ENCODE results near the gene ACSL3. TPM values are rescaled to one million over a fixed set of nuclear protein-coding genes. Genes with fewer than 3 reads are reported as not detected.

ACSL3 gene
- total and polyA plus RNA-seq, 2 experiments from 2014 or later, result 48.6 to 61.5 TPM

- in situ Hi-C loops (cut with MboI), result no loop called here
- H2AFZ ChIP-seq, result no peak overlapping the region
- no peak for TF ChIP-seq EZH2phosphoT487 (IDR thresholded peaks at IDR 0.05; ENCODE audit: insufficient read depth, low read depth)
- no peak for TF ChIP-seq EZH2 (IDR thresholded peaks at IDR 0.05; ENCODE audit: insufficient read depth, poor library complexity, severe bottlenecking)
- H3K27me3 ChIP-seq (replicated peaks; ENCODE audit: insufficient read depth), result no peaks in the 10 kb centered on the region
- H3K4me1 ChIP-seq (ENCODE audit: insufficient read depth), result peaks cover 18% of the 10 kb centered on the region
- H3K79me2 ChIP-seq (ENCODE audit: insufficient read depth), result no peaks in the 10 kb centered on the region
- no peak overlapping the region for H3K4me3 ChIP-seq
- no peak overlapping the region for H3K9ac ChIP-seq
- DNase-seq, result no peak
- peaks cover 28% of the 10 kb centered on the region for H3F3A ChIP-seq (ENCODE audit: insufficient read depth)
- no peak overlapping the region for H3K4me2 ChIP-seq (ENCODE audit: unreplicated experiment)
- no peaks in the 10 kb centered on the region for H3K9me2 ChIP-seq (ENCODE audit: insufficient read depth)
- H3K36me3 ChIP-seq (ENCODE audit: low read depth), result no peaks in the 10 kb centered on the region
- no peaks in the 10 kb centered on the region for H3K9me3 ChIP-seq (ENCODE audit: low read depth)
- no peak overlapping the region for H3K27ac ChIP-seq
- H4K20me1 ChIP-seq (ENCODE audit: insufficient read depth), result no peaks in the 10 kb centered on the region
Observed at GRCh38 chr2:222952204-222952603, 91.4 kb downstream of the ACSL3 start.

- TF ChIP-seq EZH2phosphoT487 (IDR thresholded peaks at IDR 0.05; ENCODE audit: insufficient read depth, low read depth) (no peak), EZH2 (IDR thresholded peaks at IDR 0.05; ENCODE audit: insufficient read depth, poor library complexity, severe bottlenecking) (no peak)
- peak overlapping the region; percentile 33 for H2AFZ ChIP-seq
- no peak overlapping the region for H3K9ac ChIP-seq
- H3K4me2 ChIP-seq (ENCODE audit: unreplicated experiment), result no peak overlapping the region
- no peaks in the 10 kb centered on the region for H3K27me3 ChIP-seq (replicated peaks; ENCODE audit: insufficient read depth)
- in situ Hi-C loops (cut with MboI), result no loop called here
- 59 to 62% methylated on average over 1 of the region's 1 CpG for WGBS, 2 experiments (ENCODE audit: low coverage in 1 of 2, low lambda C conversion rate in 2 of 2, missing lambda C conversion rate in 2 of 2)
- no peaks in the 10 kb centered on the region for H4K20me1 ChIP-seq (ENCODE audit: insufficient read depth)
- no peaks in the 10 kb centered on the region for H3K79me2 ChIP-seq (ENCODE audit: insufficient read depth)
- H3K9me3 ChIP-seq (ENCODE audit: low read depth), result no peaks in the 10 kb centered on the region
- H3K36me3 ChIP-seq (ENCODE audit: low read depth), result no peaks in the 10 kb centered on the region
- no peaks in the 10 kb centered on the region for H3K9me2 ChIP-seq (ENCODE audit: insufficient read depth)
- no peak for DNase-seq
- no peak overlapping the region for H3K4me3 ChIP-seq
- H3K4me1 ChIP-seq (ENCODE audit: insufficient read depth), result peaks cover 34% of the 10 kb centered on the region
- peaks cover 30% of the 10 kb centered on the region for H3F3A ChIP-seq (ENCODE audit: insufficient read depth)
- H3K27ac ChIP-seq, result no peak overlapping the region
Observed at GRCh38 chr2:222955008-222955407, 94.2 kb downstream of the ACSL3 start.

- H3K27ac ChIP-seq, result peak overlapping the region; percentile 56
Observed at GRCh38 chr2:222959358-222959757, 98.5 kb downstream of the ACSL3 start.

GRCh38 chr2:222960126-222960525 is 99.3 kb downstream of the ACSL3 start:
- no peaks in the 10 kb centered on the region for H3K9me2 ChIP-seq (ENCODE audit: insufficient read depth)
- H3K27me3 ChIP-seq (replicated peaks; ENCODE audit: insufficient read depth), result no peaks in the 10 kb centered on the region
- no peaks in the 10 kb centered on the region for H3K9me3 ChIP-seq (ENCODE audit: low read depth)
- WGBS, 2 experiments (ENCODE audit: low coverage in 1 of 2, low lambda C conversion rate in 2 of 2, missing lambda C conversion rate in 2 of 2), result 44 to 48% methylated on average over 6 of the region's 6 CpGs
- H3K9ac ChIP-seq, result no peak overlapping the region
- TF ChIP-seq EZH2phosphoT487 (IDR thresholded peaks at IDR 0.05; ENCODE audit: insufficient read depth, low read depth) (no peak), EZH2 (IDR thresholded peaks at IDR 0.05; ENCODE audit: insufficient read depth, poor library complexity, severe bottlenecking) (no peak)
- H3K4me1 ChIP-seq (ENCODE audit: insufficient read depth), result peaks cover 27% of the 10 kb centered on the region
- peak overlapping the region; percentile 56 for H3K27ac ChIP-seq
- H3K4me2 ChIP-seq (ENCODE audit: unreplicated experiment), result peak overlapping the region; percentile 50
- H2AFZ ChIP-seq, result peak overlapping the region; percentile 43; the same call in 1 of the 2 replicates
- peak; percentile 74 for DNase-seq
- in situ Hi-C loops (cut with MboI), result no loop called here
- H3F3A ChIP-seq (ENCODE audit: insufficient read depth), result peaks cover 12% of the 10 kb centered on the region
- H3K36me3 ChIP-seq (ENCODE audit: low read depth), result no peaks in the 10 kb centered on the region
- no peaks in the 10 kb centered on the region for H4K20me1 ChIP-seq (ENCODE audit: insufficient read depth)
- H3K79me2 ChIP-seq (ENCODE audit: insufficient read depth), result no peaks in the 10 kb centered on the region
- no peak overlapping the region for H3K4me3 ChIP-seq

More at GRCh38 chr2:222959358-222959757, 98.5 kb downstream of the ACSL3 start:
- no peaks in the 10 kb centered on the region for H3K27me3 ChIP-seq (replicated peaks; ENCODE audit: insufficient read depth)
- H3K4me1 ChIP-seq (ENCODE audit: insufficient read depth), result peaks cover 27% of the 10 kb centered on the region
- TF ChIP-seq EZH2phosphoT487 (IDR thresholded peaks at IDR 0.05; ENCODE audit: insufficient read depth, low read depth), result no peak
- no peak for TF ChIP-seq EZH2 (IDR thresholded peaks at IDR 0.05; ENCODE audit: insufficient read depth, poor library complexity, severe bottlenecking)
- no peaks in the 10 kb centered on the region for H3K9me3 ChIP-seq (ENCODE audit: low read depth)
- peak overlapping the region; percentile 43; the same call in 1 of the 2 replicates for H2AFZ ChIP-seq
- H3F3A ChIP-seq (ENCODE audit: insufficient read depth), result peaks cover 15% of the 10 kb centered on the region
- peak overlapping the region; percentile 50 for H3K4me2 ChIP-seq (ENCODE audit: unreplicated experiment)
- in situ Hi-C loops (cut with MboI), result no loop called here
- H3K79me2 ChIP-seq (ENCODE audit: insufficient read depth), result no peaks in the 10 kb centered on the region
- H3K4me3 ChIP-seq, result no peak overlapping the region
- H3K9me2 ChIP-seq (ENCODE audit: insufficient read depth), result no peaks in the 10 kb centered on the region
- 8 to 14% methylated on average over 4 of the region's 4 CpGs for WGBS, 2 experiments (ENCODE audit: low coverage in 1 of 2, low lambda C conversion rate in 2 of 2, missing lambda C conversion rate in 2 of 2)
- no peak overlapping the region for H3K9ac ChIP-seq
- no peaks in the 10 kb centered on the region for H4K20me1 ChIP-seq (ENCODE audit: insufficient read depth)
- H3K36me3 ChIP-seq (ENCODE audit: low read depth), result no peaks in the 10 kb centered on the region
- DNase-seq, result peak; percentile 97

- TF ChIP-seq EZH2phosphoT487 (IDR thresholded peaks at IDR 0.05; ENCODE audit: insufficient read depth, low read depth), result no peak
- TF ChIP-seq EZH2 (IDR thresholded peaks at IDR 0.05; ENCODE audit: insufficient read depth, poor library complexity, severe bottlenecking), result no peak
Observed at GRCh38 chr2:222963641-222964040, 102.8 kb downstream of the ACSL3 start.

More at GRCh38 chr2:222963641-222964040, 102.8 kb downstream of the ACSL3 start:
- DNase-seq, result no peak
- Histone ChIP-seq H2AFZ (no peak overlapping the region), H3K4me3 (no peak overlapping the region), H3K4me2 (ENCODE audit: unreplicated experiment) (no peak overlapping the region), H4K20me1 (ENCODE audit: insufficient read depth) (no peaks in the 10 kb centered on the region), H3K9me3 (ENCODE audit: low read depth) (no peaks in the 10 kb centered on the region), H3F3A (ENCODE audit: insufficient read depth) (peaks cover 11% of the 10 kb centered on the region), H3K9me2 (ENCODE audit: insufficient read depth) (no peaks in the 10 kb centered on the region), H3K4me1 (ENCODE audit: insufficient read depth) (peaks cover 21% of the 10 kb centered on the region), H3K27me3 (replicated peaks; ENCODE audit: insufficient read depth) (no peaks in the 10 kb centered on the region), H3K36me3 (ENCODE audit: low read depth) (no peaks in the 10 kb centered on the region), H3K79me2 (ENCODE audit: insufficient read depth) (no peaks in the 10 kb centered on the region), H3K9ac (no peak overlapping the region), H3K27ac (no peak overlapping the region)
- 62 to 69% methylated on average over 7 of the region's 7 CpGs for WGBS, 2 experiments (ENCODE audit: low coverage in 1 of 2, low lambda C conversion rate in 2 of 2, missing lambda C conversion rate in 2 of 2)
- in situ Hi-C loops (cut with MboI), result no loop called here

Data from GM23248 (cell line).